Liver (tissue), 9 donors: ENCODE results near the gene CDC42SE1. TPM values are rescaled to one million over a fixed set of nuclear protein-coding genes. Genes with fewer than 3 reads are reported as not detected.

Experiments
- DNase-seq: peaks from one replicate; pipeline ENCODE4 v3.0.0-alpha.2; 2017; ENCODE audit warnings: low spot score
- H3K27ac ChIP-seq, 2 donors: one replicate each; pipeline ENCODE4 v1.7.0; 2013; ENCODE audit warnings: inconsistent platforms in 2 of 2, low read length in 2 of 2, control low read depth in 1 of 2, low read depth in 1 of 2, mild to moderate bottlenecking in 1 of 2
- H3K27me3 ChIP-seq, 4 donors: one replicate each; pipeline versions ENCODE4 v1.6.1 to v1.7.0; 2013; ENCODE audit warnings: low read length in 3 of 4, inconsistent platforms in 1 of 4, mild to moderate bottlenecking in 1 of 4, moderate library complexity in 1 of 4; ENCODE audit not compliant: control insufficient read depth in 4 of 4, insufficient read depth in 4 of 4
- H3K36me3 ChIP-seq, 4 donors: one replicate each; pipeline versions ENCODE4 v1.6.1 to v1.7.0; 2013; ENCODE audit warnings: low read length in 3 of 4, mild to moderate bottlenecking in 3 of 4, low read depth in 1 of 4, moderate library complexity in 1 of 4; ENCODE audit not compliant: control insufficient read depth in 4 of 4, insufficient read depth in 3 of 4
- H3K4me1 ChIP-seq, 4 donors: one replicate each; pipeline versions ENCODE4 v1.6.1 to v1.7.0; 2013; ENCODE audit warnings: low read length in 3 of 4, mild to moderate bottlenecking in 3 of 4, moderate library complexity in 1 of 4; ENCODE audit not compliant: control insufficient read depth in 4 of 4, insufficient read depth in 4 of 4
- H3K4me3 ChIP-seq, 3 donors: one replicate each; pipeline versions ENCODE4 v1.6.1 to v1.7.0; 2013; ENCODE audit warnings: low read length in 3 of 3, control low read depth in 1 of 3, low read depth in 1 of 3, mild to moderate bottlenecking in 1 of 3
- H3K9ac ChIP-seq, 2 donors: one replicate each; pipeline ENCODE4 v1.7.0; 2013; ENCODE audit warnings: low read length in 2 of 2, mild to moderate bottlenecking in 2 of 2, moderate library complexity in 2 of 2, control low read depth in 1 of 2, low read depth in 1 of 2
- H3K9me3 ChIP-seq, 4 donors: one replicate each; pipeline versions ENCODE4 v1.6.1 to v1.7.0; 2013; ENCODE audit warnings: low read length in 3 of 4; ENCODE audit not compliant: control insufficient read depth in 4 of 4
- EGR1 ChIP-seq, 2 donors: IDR thresholded peaks; 2 replicates each; pipeline ENCODE4 v1.6.1; 2016 to 2018; ENCODE audit warnings: antibody characterized with exemption in 2 of 2, low read depth in 2 of 2
- FOXA1 ChIP-seq: IDR thresholded peaks from 2 replicates; pipeline ENCODE4 v1.6.1; 2016; ENCODE audit warnings: antibody characterized with exemption
- FOXA2 ChIP-seq: IDR thresholded peaks from 2 replicates; pipeline ENCODE4 v1.6.1; 2016; ENCODE audit warnings: antibody characterized with exemption
- GABPA ChIP-seq, 2 donors: IDR thresholded peaks in 1 of 2; conservative IDR thresholded peaks in 1 of 2; 2 replicates each; pipeline ENCODE4 v1.6.1; 2016; ENCODE audit warnings: antibody characterized with exemption in 2 of 2, mild to moderate bottlenecking in 1 of 2, moderate library complexity in 1 of 2
- HNF4A ChIP-seq, 2 donors: conservative IDR thresholded peaks; 2 replicates each; pipeline ENCODE4 v1.6.1; 2016; ENCODE audit warnings: antibody characterized with exemption in 2 of 2, mild to moderate bottlenecking in 2 of 2
- HNF4G ChIP-seq: IDR thresholded peaks from 2 replicates; pipeline ENCODE4 v1.6.1; 2016; ENCODE audit warnings: antibody characterized with exemption
- JUND ChIP-seq, 2 donors: IDR thresholded peaks; 2 replicates each; pipeline ENCODE4 v1.6.1; 2016; ENCODE audit warnings: antibody characterized with exemption in 2 of 2
- RAD21 ChIP-seq, 2 donors: IDR thresholded peaks; 2 replicates each; pipeline ENCODE4 v1.6.1; 2016; ENCODE audit warnings: antibody characterized with exemption in 2 of 2, mild to moderate bottlenecking in 2 of 2
- RXRA ChIP-seq, 2 donors: IDR thresholded peaks; 2 replicates each; pipeline ENCODE4 v1.6.1; 2017 to 2018; ENCODE audit warnings: antibody characterized with exemption in 2 of 2, mild to moderate bottlenecking in 1 of 2
- SP1 ChIP-seq: IDR thresholded peaks from 2 replicates; pipeline ENCODE4 v1.6.1; 2018; ENCODE audit warnings: antibody characterized with exemption, mild to moderate bottlenecking
- TAF1 ChIP-seq: conservative IDR thresholded peaks from 2 replicates; pipeline ENCODE4 v1.6.1; 2016; ENCODE audit warnings: antibody characterized with exemption, mild to moderate bottlenecking
- YY1 ChIP-seq: IDR thresholded peaks from 2 replicates; pipeline ENCODE4 v1.6.1; 2016; ENCODE audit warnings: antibody characterized with exemption, mild to moderate bottlenecking
- WGBS: extraction: QIAGEN DNeasy Blood & Tissue Kit; methylation state at CpG from one replicate; pipeline ENCODE4 v1.1.7; 2013; 5-methylcytosine and 5-hydroxymethylcytosine counted together
- polyA plus RNA-seq, 2 donors: library from polyadenylated mRNA; stranded (reverse) in 1 of 2; unstranded in 1 of 2; fragments of 200-250 nt in 1 of 2; fragments of >200 nt in 1 of 2; fragmentation: Nextera tagmentation in 1 of 2; extraction: Ambion mirVana in 1 of 2; gene quantifications; one replicate each; pipeline versions ENCODE4 v1.2.1 to v1.2.3, GENCODE V29; 2013 to 2015
- total RNA-seq, 2 donors: library from RNA; depleted of rRNA; stranded (reverse); fragments of >200 nt; gene quantifications; one replicate each; pipeline ENCODE4 v1.2.3, GENCODE V29; 2014
- TF ChIP-seq, protein P1 (sequence below): IDR thresholded peaks from 2 replicates; pipeline ENCODE4 v1.6.1; 2016; ENCODE audit warnings: antibody characterized with exemption
- TF ChIP-seq, protein P2 (sequence below): IDR thresholded peaks from 2 replicates; pipeline ENCODE4 v1.6.1; 2016; ENCODE audit warnings: antibody characterized with exemption
- TF ChIP-seq, protein P3 (sequence below): IDR thresholded peaks from 2 replicates; pipeline ENCODE4 v1.6.1; 2016; ENCODE audit warnings: antibody characterized with exemption
- TF ChIP-seq, protein P4 (sequence below): fragments of 150-350 bp; IDR thresholded peaks from 2 replicates; pipeline ENCODE4 v1.5.1; 2017; ENCODE audit warnings: improper control_type of control experiment, low read depth, low read length; ENCODE audit not compliant: missing input control
- TF ChIP-seq, protein P5 (sequence below): IDR thresholded peaks from 2 replicates; pipeline ENCODE4 v1.6.1; 2016; ENCODE audit warnings: antibody characterized with exemption, mild to moderate bottlenecking
- donor health status: healthy.
- donor health status: healthy.
- donor health status: healthy.
- donor health status: healthy.
- donor health status: healthy.

The CDC42SE1 gene
- total and polyA plus RNA-seq, 4 donors = 9.5 to 28.1 (median 16.7) TPM

DNA sequence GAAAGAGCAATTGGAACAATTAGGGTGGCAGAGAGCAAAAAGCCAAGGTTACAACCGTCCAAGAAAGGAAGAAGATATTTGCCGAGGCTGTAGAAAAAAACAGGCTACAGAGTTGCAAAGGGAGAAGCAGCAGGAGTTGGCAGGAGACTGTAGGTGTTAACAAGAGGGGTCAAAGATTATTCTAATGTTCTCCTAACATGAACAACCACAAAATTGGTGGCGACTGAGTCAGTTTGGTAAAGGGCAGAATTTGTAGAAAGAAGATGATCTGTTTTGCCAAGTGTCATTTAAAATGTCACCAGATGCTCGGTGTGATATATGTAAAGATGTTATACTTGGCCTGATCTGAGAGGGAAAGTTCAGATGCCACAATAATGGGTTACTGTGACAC is 51.6 kb downstream of the CDC42SE1 start:
- H3K4me1 ChIP-seq = peaks cover 18 to 68% (median 61%) of the 10 kb centered on the region in 4 donors
- 6% methylated on average over 4 of the region's 4 CpGs for WGBS
- H3K4me3 ChIP-seq = peak overlapping the region in 1 of 3 donors; percentile 78

More for the DNA sequence above, 51.6 kb downstream of the CDC42SE1 start:
- DNase-seq = no peak
- H3K27ac ChIP-seq = peak overlapping the region; percentile 84
- TF ChIP-seq RAD21 (IDR thresholded peaks at IDR 0.05) (no peak), YY1 (no peak), EGR1 (IDR thresholded peaks at IDR 0.05; ENCODE audit: low read depth in 2 of 2) (no peak), TAF1 (no peak), JUND (IDR thresholded peaks at IDR 0.05) (no peak), FOXA1 (no peak), GABPA (IDR thresholded peaks at IDR 0.05 in 1 of 2, conservative IDR thresholded peaks at IDR 0.05 in 1 of 2) (no peak), HNF4A (conservative IDR thresholded peaks at IDR 0.05) (no peak), FOXA2 (no peak), SP1 (no peak), RXRA (IDR thresholded peaks at IDR 0.05) (no peak), HNF4G (no peak)
- TF ChIP-seq, protein P1, sequence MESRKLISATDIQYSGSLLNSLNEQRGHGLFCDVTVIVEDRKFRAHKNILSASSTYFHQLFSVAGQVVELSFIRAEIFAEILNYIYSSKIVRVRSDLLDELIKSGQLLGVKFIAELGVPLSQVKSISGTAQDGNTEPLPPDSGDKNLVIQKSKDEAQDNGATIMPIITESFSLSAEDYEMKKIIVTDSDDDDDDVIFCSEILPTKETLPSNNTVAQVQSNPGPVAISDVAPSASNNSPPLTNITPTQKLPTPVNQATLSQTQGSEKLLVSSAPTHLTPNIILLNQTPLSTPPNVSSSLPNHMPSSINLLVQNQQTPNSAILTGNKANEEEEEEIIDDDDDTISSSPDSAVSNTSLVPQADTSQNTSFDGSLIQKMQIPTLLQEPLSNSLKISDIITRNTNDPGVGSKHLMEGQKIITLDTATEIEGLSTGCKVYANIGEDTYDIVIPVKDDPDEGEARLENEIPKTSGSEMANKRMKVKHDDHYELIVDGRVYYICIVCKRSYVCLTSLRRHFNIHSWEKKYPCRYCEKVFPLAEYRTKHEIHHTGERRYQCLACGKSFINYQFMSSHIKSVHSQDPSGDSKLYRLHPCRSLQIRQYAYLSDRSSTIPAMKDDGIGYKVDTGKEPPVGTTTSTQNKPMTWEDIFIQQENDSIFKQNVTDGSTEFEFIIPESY = no peak
- TF ChIP-seq, protein P2, sequence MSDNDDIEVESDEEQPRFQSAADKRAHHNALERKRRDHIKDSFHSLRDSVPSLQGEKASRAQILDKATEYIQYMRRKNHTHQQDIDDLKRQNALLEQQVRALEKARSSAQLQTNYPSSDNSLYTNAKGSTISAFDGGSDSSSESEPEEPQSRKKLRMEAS = no peak
- TF ChIP-seq, protein P3, sequence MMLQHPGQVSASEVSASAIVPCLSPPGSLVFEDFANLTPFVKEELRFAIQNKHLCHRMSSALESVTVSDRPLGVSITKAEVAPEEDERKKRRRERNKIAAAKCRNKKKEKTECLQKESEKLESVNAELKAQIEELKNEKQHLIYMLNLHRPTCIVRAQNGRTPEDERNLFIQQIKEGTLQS = no peak
- TF ChIP-seq, protein P4, sequence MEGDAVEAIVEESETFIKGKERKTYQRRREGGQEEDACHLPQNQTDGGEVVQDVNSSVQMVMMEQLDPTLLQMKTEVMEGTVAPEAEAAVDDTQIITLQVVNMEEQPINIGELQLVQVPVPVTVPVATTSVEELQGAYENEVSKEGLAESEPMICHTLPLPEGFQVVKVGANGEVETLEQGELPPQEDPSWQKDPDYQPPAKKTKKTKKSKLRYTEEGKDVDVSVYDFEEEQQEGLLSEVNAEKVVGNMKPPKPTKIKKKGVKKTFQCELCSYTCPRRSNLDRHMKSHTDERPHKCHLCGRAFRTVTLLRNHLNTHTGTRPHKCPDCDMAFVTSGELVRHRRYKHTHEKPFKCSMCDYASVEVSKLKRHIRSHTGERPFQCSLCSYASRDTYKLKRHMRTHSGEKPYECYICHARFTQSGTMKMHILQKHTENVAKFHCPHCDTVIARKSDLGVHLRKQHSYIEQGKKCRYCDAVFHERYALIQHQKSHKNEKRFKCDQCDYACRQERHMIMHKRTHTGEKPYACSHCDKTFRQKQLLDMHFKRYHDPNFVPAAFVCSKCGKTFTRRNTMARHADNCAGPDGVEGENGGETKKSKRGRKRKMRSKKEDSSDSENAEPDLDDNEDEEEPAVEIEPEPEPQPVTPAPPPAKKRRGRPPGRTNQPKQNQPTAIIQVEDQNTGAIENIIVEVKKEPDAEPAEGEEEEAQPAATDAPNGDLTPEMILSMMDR = no peak
- TF ChIP-seq, protein P5, sequence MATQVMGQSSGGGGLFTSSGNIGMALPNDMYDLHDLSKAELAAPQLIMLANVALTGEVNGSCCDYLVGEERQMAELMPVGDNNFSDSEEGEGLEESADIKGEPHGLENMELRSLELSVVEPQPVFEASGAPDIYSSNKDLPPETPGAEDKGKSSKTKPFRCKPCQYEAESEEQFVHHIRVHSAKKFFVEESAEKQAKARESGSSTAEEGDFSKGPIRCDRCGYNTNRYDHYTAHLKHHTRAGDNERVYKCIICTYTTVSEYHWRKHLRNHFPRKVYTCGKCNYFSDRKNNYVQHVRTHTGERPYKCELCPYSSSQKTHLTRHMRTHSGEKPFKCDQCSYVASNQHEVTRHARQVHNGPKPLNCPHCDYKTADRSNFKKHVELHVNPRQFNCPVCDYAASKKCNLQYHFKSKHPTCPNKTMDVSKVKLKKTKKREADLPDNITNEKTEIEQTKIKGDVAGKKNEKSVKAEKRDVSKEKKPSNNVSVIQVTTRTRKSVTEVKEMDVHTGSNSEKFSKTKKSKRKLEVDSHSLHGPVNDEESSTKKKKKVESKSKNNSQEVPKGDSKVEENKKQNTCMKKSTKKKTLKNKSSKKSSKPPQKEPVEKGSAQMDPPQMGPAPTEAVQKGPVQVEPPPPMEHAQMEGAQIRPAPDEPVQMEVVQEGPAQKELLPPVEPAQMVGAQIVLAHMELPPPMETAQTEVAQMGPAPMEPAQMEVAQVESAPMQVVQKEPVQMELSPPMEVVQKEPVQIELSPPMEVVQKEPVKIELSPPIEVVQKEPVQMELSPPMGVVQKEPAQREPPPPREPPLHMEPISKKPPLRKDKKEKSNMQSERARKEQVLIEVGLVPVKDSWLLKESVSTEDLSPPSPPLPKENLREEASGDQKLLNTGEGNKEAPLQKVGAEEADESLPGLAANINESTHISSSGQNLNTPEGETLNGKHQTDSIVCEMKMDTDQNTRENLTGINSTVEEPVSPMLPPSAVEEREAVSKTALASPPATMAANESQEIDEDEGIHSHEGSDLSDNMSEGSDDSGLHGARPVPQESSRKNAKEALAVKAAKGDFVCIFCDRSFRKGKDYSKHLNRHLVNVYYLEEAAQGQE = no peak
- H3K27me3 ChIP-seq = no peaks in the 10 kb centered on the region
- H3K9me3 ChIP-seq = no peaks in the 10 kb centered on the region
- no peaks in the 10 kb centered on the region for H3K36me3 ChIP-seq
- H3K9ac ChIP-seq = peak overlapping the region in 1 of 2 donors; percentile 64
